GM10248 (cell line): Measurements from ENCODE around the gene TRIM77.
"Not testable (repeated sequence)": the region's sequence is repeated elsewhere in the genome, so short reads cannot be mapped to it uniquely, and the experiment has no call there.

Experiments used
- CTCF ChIA-PET: fragments of 300-600 bp; sonication (Branson Sonifier 250); formaldehyde crosslinking; extraction: SDS; loops from one replicate; lab custom pipeline; 2021; ENCODE audit warnings: antibody characterized with exemption; lab: Yijun Ruan, JAX
- POLR2A ChIA-PET: fragments of 350-650 bp; sonication (Branson Sonifier 250); formaldehyde crosslinking; extraction: SDS; loops from one replicate; lab custom pipeline; 2020; ENCODE audit warnings: antibody characterized with exemption; lab: Yijun Ruan, JAX
- DNase-seq: peaks from one replicate; pipeline ENCODE4 v3.0.0; 2012; ENCODE audit errors: extremely low spot score
- CTCF ChIP-seq: IDR thresholded peaks from 2 replicates; pipeline ENCODE4 v1.5.1; 2012; ENCODE audit warnings: mild to moderate bottlenecking, low read depth; ENCODE audit errors: extremely low read depth, missing control alignments, control extremely low read depth

TRIM77 gene

GRCh38 chr11:89709999-89710398 lies at the start of gene TRIM77:
Gene TRIM77 (plus strand): TSS chr11:89710299. CDS start chr11:89710299, 0 bp downstream.
- POLR2A ChIA-PET, DNase-seq, CTCF ChIA-PET: not testable (repeated sequence)

- DNase-seq, result no peak
- CTCF ChIA-PET, result no interaction called here
- POLR2A ChIA-PET, result no interaction called here
- no peak for TF ChIP-seq CTCF
Measured at GRCh38 chr11:89667001-89667400, 43.1 kb upstream of the TRIM77 start.

- POLR2A ChIA-PET, DNase-seq, CTCF ChIA-PET: not testable (repeated sequence)
Measured at GRCh38 chr11:89668158-89668557, 41.9 kb upstream of the TRIM77 start.

- POLR2A ChIA-PET, CTCF ChIA-PET: not testable (repeated sequence)
Measured at GRCh38 chr11:89669586-89669985, 40.5 kb upstream of the TRIM77 start.

GRCh38 chr11:89669993-89670669 lies 40.0 kb upstream of the TRIM77 start:
- POLR2A ChIA-PET, DNase-seq, CTCF ChIA-PET: not testable (repeated sequence)

More at GRCh38 chr11:89669586-89669985, 40.5 kb upstream of the TRIM77 start:
- not testable (repeated sequence) for DNase-seq

- POLR2A ChIA-PET, CTCF ChIA-PET, DNase-seq: not testable (repeated sequence)
Measured at GRCh38 chr11:89672547-89672946, 37.6 kb upstream of the TRIM77 start.

GRCh38 chr11:89673380-89673779 lies 36.7 kb upstream of the TRIM77 start:
- POLR2A ChIA-PET, CTCF ChIA-PET, DNase-seq: not testable (repeated sequence)

GRCh38 chr11:89675383-89675782 lies 34.7 kb upstream of the TRIM77 start:
- DNase-seq, POLR2A ChIA-PET, CTCF ChIA-PET: not testable (repeated sequence)

- POLR2A ChIA-PET, CTCF ChIA-PET, DNase-seq: not testable (repeated sequence)
Measured at GRCh38 chr11:89675948-89676347, 34.2 kb upstream of the TRIM77 start.

- CTCF ChIA-PET, DNase-seq, POLR2A ChIA-PET: not testable (repeated sequence)
Measured at GRCh38 chr11:89707080-89707479, 3.0 kb upstream of the TRIM77 start.

- CTCF ChIA-PET, POLR2A ChIA-PET, DNase-seq: not testable (repeated sequence)
Measured at GRCh38 chr11:89724866-89725498, 14.9 kb downstream of the TRIM77 start.

GRCh38 chr11:89730215-89730614 lies 20.1 kb downstream of the TRIM77 start:
- CTCF ChIA-PET, DNase-seq, POLR2A ChIA-PET: not testable (repeated sequence)

GRCh38 chr11:89736566-89736965 lies 26.5 kb downstream of the TRIM77 start:
- CTCF ChIA-PET, result no interaction called here

More at GRCh38 chr11:89736566-89736965, 26.5 kb downstream of the TRIM77 start:
- no peak for DNase-seq
- POLR2A ChIA-PET, result no interaction called here
- TF ChIP-seq CTCF, result no peak
